ENCODE measurements around the gene CALM3.

CALM3 gene

DNA sequence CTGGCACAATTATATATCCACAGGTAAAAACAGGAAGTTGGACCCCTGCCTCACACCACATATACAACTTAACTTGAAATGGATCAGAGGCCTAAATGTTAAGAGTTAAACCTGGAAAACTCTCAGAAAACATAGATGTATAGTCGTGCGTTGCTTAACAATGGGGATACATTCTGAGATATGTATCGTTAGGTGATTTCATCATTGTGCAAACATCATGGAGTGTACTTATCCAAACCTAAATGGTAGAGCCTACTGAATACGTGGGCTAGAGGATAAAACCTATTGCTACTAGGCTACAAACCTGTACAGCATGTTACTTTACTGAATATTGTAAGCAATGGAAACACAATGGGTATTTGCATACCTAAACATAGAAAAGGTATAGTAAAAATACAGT lies 14.8 kb upstream of the CALM3 start:
- no peak for DNase-seq (ENCODE audit: low read depth)
- TF ChIP-seq, protein P1, sequence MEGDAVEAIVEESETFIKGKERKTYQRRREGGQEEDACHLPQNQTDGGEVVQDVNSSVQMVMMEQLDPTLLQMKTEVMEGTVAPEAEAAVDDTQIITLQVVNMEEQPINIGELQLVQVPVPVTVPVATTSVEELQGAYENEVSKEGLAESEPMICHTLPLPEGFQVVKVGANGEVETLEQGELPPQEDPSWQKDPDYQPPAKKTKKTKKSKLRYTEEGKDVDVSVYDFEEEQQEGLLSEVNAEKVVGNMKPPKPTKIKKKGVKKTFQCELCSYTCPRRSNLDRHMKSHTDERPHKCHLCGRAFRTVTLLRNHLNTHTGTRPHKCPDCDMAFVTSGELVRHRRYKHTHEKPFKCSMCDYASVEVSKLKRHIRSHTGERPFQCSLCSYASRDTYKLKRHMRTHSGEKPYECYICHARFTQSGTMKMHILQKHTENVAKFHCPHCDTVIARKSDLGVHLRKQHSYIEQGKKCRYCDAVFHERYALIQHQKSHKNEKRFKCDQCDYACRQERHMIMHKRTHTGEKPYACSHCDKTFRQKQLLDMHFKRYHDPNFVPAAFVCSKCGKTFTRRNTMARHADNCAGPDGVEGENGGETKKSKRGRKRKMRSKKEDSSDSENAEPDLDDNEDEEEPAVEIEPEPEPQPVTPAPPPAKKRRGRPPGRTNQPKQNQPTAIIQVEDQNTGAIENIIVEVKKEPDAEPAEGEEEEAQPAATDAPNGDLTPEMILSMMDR (IDR thresholded peaks at IDR 0.05; ENCODE audit: low read length, missing control alignments) = no peak
- H3K4me3 ChIP-seq (replicated peaks; ENCODE audit: low read depth, low read length) = no peak overlapping the region

DNA sequence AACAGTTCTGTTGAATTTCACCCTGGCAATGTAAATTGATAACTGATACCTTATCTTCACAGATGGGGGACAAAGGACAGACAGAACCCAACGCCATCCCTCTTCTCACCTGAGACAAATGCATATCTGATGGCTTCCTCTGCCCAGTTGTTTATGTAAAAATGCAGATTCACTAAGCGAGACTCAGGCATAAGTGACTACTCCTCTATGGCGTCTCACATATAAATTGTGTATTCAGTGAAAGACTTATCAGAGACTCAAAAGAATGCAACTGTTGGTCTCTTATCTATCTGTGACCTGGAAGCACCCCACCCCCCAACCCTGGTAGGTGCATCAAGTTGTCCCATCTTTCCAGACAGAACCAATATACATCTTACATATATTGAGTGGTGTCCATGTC lies 13.3 kb upstream of the CALM3 start:
- TF ChIP-seq, protein P1 (IDR thresholded peaks at IDR 0.05; ENCODE audit: low read length, missing control alignments) = no peak
- DNase-seq (ENCODE audit: low read depth) = no peak

DNA sequence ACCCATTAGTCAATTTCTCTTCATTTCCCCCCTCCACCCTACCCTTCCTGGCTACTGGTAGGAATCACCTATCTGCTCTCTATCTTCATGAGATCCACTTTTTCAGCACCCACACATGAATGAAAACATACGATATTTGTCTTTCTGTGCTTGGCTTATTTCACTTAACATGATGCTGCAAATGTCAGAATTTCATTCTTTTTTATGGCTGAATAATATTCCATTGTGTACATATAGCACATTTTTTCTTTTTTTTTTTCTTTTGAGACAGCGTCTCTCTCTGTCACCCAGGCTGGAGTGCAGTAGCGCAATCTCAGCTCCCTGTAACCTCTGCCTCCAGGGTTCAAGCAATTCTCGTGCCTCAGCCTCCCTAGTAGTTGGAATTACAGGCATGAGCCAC lies 9.9 kb upstream of the CALM3 start:
- TF ChIP-seq, protein P1 (IDR thresholded peaks at IDR 0.05; ENCODE audit: low read length, missing control alignments) = no peak
- H3K4me3 ChIP-seq (replicated peaks; ENCODE audit: low read depth, low read length) = no peak overlapping the region
- DNase-seq (ENCODE audit: low read depth) = no peak

More for the DNA sequence above, 13.3 kb upstream of the CALM3 start:
- no peak overlapping the region for H3K4me3 ChIP-seq (replicated peaks; ENCODE audit: low read depth, low read length)

DNA sequence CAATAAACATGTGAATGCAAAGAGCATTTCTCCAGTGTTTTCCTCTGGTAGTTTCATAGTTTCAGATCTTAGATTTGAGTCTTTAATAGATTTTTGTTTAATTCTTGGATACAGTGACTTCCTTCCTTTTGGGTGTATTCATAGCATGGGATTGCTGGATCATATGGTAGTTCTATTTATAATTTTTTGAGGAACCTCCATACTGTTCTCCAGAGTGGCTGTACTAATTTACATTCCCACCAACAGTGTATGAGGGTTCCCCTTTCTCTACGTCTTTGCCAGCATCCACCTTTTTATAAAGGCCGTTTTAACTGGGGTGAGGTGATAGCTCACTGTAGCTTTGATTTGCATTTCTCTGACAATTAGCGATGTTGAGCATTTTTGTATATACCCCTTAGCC lies 9.3 kb upstream of the CALM3 start:
- DNase-seq (ENCODE audit: low read depth) = no peak

DNA sequence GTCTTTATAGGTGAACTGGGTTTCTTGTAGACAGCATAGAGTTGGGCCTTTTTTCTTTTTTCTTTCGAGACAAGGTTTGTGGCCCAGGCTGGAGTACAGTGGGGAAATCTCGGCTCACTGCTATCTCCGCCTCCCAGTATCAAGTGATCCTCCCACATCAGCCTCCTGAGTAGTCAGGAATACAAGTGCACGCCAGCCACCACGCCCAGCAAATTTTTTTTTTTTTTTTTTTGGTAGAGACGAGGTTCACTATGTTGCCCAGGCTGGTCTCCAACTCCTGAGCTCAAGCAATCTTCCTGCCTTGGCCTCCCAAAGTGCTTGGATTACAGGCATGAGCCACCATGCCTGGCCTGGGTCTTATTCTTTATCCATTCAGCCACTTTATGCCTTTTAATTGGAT lies 5.1 kb upstream of the CALM3 start:
- no peak overlapping the region for H3K4me3 ChIP-seq (replicated peaks; ENCODE audit: low read depth, low read length)
- TF ChIP-seq, protein P1 (IDR thresholded peaks at IDR 0.05; ENCODE audit: low read length, missing control alignments) = no peak
- DNase-seq (ENCODE audit: low read depth) = no peak

More for the DNA sequence above, 9.3 kb upstream of the CALM3 start:
- no peak overlapping the region for H3K4me3 ChIP-seq (replicated peaks; ENCODE audit: low read depth, low read length)
- TF ChIP-seq, protein P1 (IDR thresholded peaks at IDR 0.05; ENCODE audit: low read length, missing control alignments) = no peak

DNA sequence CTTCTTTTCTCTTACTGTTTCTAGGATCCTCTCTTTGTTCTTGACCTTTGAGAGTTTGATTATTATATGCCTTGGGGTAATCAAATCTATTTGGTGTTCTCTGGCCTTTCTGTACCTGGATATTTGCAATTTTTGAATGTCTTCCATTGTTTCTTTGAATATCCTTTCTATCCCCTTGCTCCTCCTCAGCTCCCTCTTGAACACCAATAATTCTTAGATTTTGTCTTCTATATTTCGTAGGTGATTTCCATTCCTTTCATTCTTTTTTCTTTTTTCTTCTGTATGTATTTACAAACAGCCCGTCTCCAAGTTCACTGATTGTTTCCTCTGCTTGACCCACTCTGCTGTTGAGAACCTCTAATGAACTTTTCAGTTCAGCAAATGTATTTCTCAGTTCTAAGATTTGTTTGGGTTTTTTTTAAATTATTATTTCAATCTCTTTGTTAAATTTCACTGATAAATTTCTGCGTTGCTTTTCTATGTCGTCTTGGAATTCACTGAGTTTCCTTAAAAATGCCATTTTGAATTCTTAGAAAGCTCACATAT lies 2.7 kb upstream of the CALM3 start:
- DNase-seq (ENCODE audit: low read depth) = no peak
- TF ChIP-seq, protein P1 (IDR thresholded peaks at IDR 0.05; ENCODE audit: low read length, missing control alignments) = no peak
- no peak overlapping the region for H3K4me3 ChIP-seq (replicated peaks; ENCODE audit: low read depth, low read length)

DNA sequence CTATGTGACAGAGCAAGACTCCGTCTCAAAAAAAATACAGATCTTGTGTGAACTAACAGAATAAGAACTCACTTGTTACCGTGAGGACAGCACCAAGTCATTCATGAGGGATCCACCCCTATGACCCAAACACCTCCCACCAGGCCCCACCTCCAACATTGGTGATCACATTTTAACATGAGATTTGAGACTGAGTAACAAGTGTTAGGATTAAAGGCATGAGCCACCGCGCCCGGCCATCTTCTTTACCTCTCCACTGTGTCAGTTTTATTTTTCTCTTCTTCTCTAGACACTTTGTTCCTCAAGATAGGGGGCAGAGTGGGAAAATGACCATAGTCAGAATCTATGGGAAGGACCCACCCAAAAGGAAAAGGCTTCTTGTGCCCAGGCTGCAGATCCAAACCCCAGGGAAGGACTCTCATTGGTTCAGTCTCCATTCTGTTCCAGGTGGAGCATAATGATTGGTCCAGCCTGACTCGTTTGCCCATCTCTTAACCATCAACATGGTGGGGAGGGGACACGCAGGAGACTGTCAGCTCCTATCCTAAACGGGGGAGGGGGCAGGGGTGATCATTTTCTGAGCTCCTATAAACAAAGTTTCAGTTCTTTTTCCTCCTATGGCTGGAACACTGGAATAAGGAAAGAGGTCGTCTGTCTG lies 1.3 kb upstream of the CALM3 start:
- H3K4me3 ChIP-seq (replicated peaks; ENCODE audit: low read depth, low read length) = peak overlapping the region; percentile 87
- DNase-seq (ENCODE audit: low read depth) = no peak
- TF ChIP-seq, protein P1 (IDR thresholded peaks at IDR 0.05; ENCODE audit: low read length, missing control alignments) = no peak

All from fibroblast of pulmonary artery (primary cell).